ENCODE measurements around the gene LARP1B.
"Not testable (repeated sequence)": the region's sequence is repeated elsewhere in the genome, so short reads cannot be mapped to it uniquely, and the experiment has no call there.

The LARP1B gene

DNA sequence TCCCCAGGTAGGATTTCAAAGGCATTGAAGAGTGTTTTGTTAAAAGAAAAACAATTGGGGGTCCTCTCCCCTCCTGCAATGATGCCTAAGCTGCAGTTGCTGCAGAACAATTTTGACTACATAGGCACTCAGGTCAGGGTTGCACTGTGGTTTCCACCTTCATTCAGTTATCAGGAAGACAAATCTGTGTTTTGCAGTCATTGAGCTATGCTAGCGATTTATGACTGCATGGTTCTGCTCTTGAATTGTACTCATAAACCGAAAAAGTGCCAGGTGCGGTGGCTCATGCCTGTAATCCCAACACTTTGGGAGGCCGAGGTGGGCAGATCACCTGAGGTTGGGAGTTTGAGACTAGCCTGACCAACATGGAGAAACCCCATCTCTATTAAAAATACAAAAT, 197.1 kb downstream of the LARP1B start:
- H3K4me3 ChIP-seq (ENCODE audit: low read depth, low read length); H3K4me1 ChIP-seq (ENCODE audit: control insufficient read depth, insufficient read depth, low read length); H3K36me3 ChIP-seq (ENCODE audit: control insufficient read depth, insufficient read depth, low read length); H3K9me3 ChIP-seq (ENCODE audit: control insufficient read depth, insufficient read depth, low read length); H3K27me3 ChIP-seq (ENCODE audit: control insufficient read depth, insufficient read depth, low read length); H3K9ac ChIP-seq (ENCODE audit: low read depth, low read length): not testable (repeated sequence)

GRCh38 chr4:128259889-128260288, 198.8 kb downstream of the LARP1B start:
- not testable (repeated sequence) for H3K27me3 ChIP-seq (ENCODE audit: control insufficient read depth, insufficient read depth, low read length); H3K9me3 ChIP-seq (ENCODE audit: control insufficient read depth, insufficient read depth, low read length); H3K9ac ChIP-seq (ENCODE audit: low read depth, low read length); H3K36me3 ChIP-seq (ENCODE audit: control insufficient read depth, insufficient read depth, low read length); H3K4me3 ChIP-seq (ENCODE audit: low read depth, low read length); H3K4me1 ChIP-seq (ENCODE audit: control insufficient read depth, insufficient read depth, low read length)

All from iPS-15b (cell line).